Liver (tissue), 9 donors: ENCODE results near the gene PALLD. TPM values are rescaled to one million over a fixed set of nuclear protein-coding genes. Genes with fewer than 3 reads are reported as not detected.

Experiments
- DNase-seq: peaks from one replicate; pipeline ENCODE4 v3.0.0-alpha.2; 2017; ENCODE audit warnings: low spot score
- H3K27ac ChIP-seq, 2 donors: one replicate each; pipeline ENCODE4 v1.7.0; 2013; ENCODE audit warnings: inconsistent platforms in 2 of 2, low read length in 2 of 2, control low read depth in 1 of 2, low read depth in 1 of 2, mild to moderate bottlenecking in 1 of 2
- H3K27me3 ChIP-seq, 4 donors: one replicate each; pipeline versions ENCODE4 v1.6.1 to v1.7.0; 2013; ENCODE audit warnings: low read length in 3 of 4, inconsistent platforms in 1 of 4, mild to moderate bottlenecking in 1 of 4, moderate library complexity in 1 of 4; ENCODE audit not compliant: control insufficient read depth in 4 of 4, insufficient read depth in 4 of 4
- H3K36me3 ChIP-seq, 4 donors: one replicate each; pipeline versions ENCODE4 v1.6.1 to v1.7.0; 2013; ENCODE audit warnings: low read length in 3 of 4, mild to moderate bottlenecking in 3 of 4, low read depth in 1 of 4, moderate library complexity in 1 of 4; ENCODE audit not compliant: control insufficient read depth in 4 of 4, insufficient read depth in 3 of 4
- H3K4me1 ChIP-seq, 4 donors: one replicate each; pipeline versions ENCODE4 v1.6.1 to v1.7.0; 2013; ENCODE audit warnings: low read length in 3 of 4, mild to moderate bottlenecking in 3 of 4, moderate library complexity in 1 of 4; ENCODE audit not compliant: control insufficient read depth in 4 of 4, insufficient read depth in 4 of 4
- H3K4me3 ChIP-seq, 3 donors: one replicate each; pipeline versions ENCODE4 v1.6.1 to v1.7.0; 2013; ENCODE audit warnings: low read length in 3 of 3, control low read depth in 1 of 3, low read depth in 1 of 3, mild to moderate bottlenecking in 1 of 3
- H3K9ac ChIP-seq, 2 donors: one replicate each; pipeline ENCODE4 v1.7.0; 2013; ENCODE audit warnings: low read length in 2 of 2, mild to moderate bottlenecking in 2 of 2, moderate library complexity in 2 of 2, control low read depth in 1 of 2, low read depth in 1 of 2
- H3K9me3 ChIP-seq, 4 donors: one replicate each; pipeline versions ENCODE4 v1.6.1 to v1.7.0; 2013; ENCODE audit warnings: low read length in 3 of 4; ENCODE audit not compliant: control insufficient read depth in 4 of 4
- EGR1 ChIP-seq, 2 donors: IDR thresholded peaks; 2 replicates each; pipeline ENCODE4 v1.6.1; 2016 to 2018; ENCODE audit warnings: antibody characterized with exemption in 2 of 2, low read depth in 2 of 2
- FOXA1 ChIP-seq: IDR thresholded peaks from 2 replicates; pipeline ENCODE4 v1.6.1; 2016; ENCODE audit warnings: antibody characterized with exemption
- FOXA2 ChIP-seq: IDR thresholded peaks from 2 replicates; pipeline ENCODE4 v1.6.1; 2016; ENCODE audit warnings: antibody characterized with exemption
- GABPA ChIP-seq, 2 donors: IDR thresholded peaks in 1 of 2; conservative IDR thresholded peaks in 1 of 2; 2 replicates each; pipeline ENCODE4 v1.6.1; 2016; ENCODE audit warnings: antibody characterized with exemption in 2 of 2, mild to moderate bottlenecking in 1 of 2, moderate library complexity in 1 of 2
- HNF4A ChIP-seq, 2 donors: conservative IDR thresholded peaks; 2 replicates each; pipeline ENCODE4 v1.6.1; 2016; ENCODE audit warnings: antibody characterized with exemption in 2 of 2, mild to moderate bottlenecking in 2 of 2
- HNF4G ChIP-seq: IDR thresholded peaks from 2 replicates; pipeline ENCODE4 v1.6.1; 2016; ENCODE audit warnings: antibody characterized with exemption
- NR2F2 ChIP-seq: IDR thresholded peaks from 2 replicates; pipeline ENCODE4 v1.6.1; 2016; ENCODE audit warnings: antibody characterized with exemption
- RAD21 ChIP-seq, 2 donors: IDR thresholded peaks; 2 replicates each; pipeline ENCODE4 v1.6.1; 2016; ENCODE audit warnings: antibody characterized with exemption in 2 of 2, mild to moderate bottlenecking in 2 of 2
- RXRA ChIP-seq, 2 donors: IDR thresholded peaks; 2 replicates each; pipeline ENCODE4 v1.6.1; 2017 to 2018; ENCODE audit warnings: antibody characterized with exemption in 2 of 2, mild to moderate bottlenecking in 1 of 2
- SP1 ChIP-seq: IDR thresholded peaks from 2 replicates; pipeline ENCODE4 v1.6.1; 2018; ENCODE audit warnings: antibody characterized with exemption, mild to moderate bottlenecking
- TAF1 ChIP-seq: conservative IDR thresholded peaks from 2 replicates; pipeline ENCODE4 v1.6.1; 2016; ENCODE audit warnings: antibody characterized with exemption, mild to moderate bottlenecking
- YY1 ChIP-seq: IDR thresholded peaks from 2 replicates; pipeline ENCODE4 v1.6.1; 2016; ENCODE audit warnings: antibody characterized with exemption, mild to moderate bottlenecking
- WGBS: extraction: QIAGEN DNeasy Blood & Tissue Kit; methylation state at CpG from one replicate; pipeline ENCODE4 v1.1.7; 2013; 5-methylcytosine and 5-hydroxymethylcytosine counted together
- polyA plus RNA-seq, 2 donors: library from polyadenylated mRNA; stranded (reverse) in 1 of 2; unstranded in 1 of 2; fragments of 200-250 nt in 1 of 2; fragments of >200 nt in 1 of 2; fragmentation: Nextera tagmentation in 1 of 2; extraction: Ambion mirVana in 1 of 2; gene quantifications; one replicate each; pipeline versions ENCODE4 v1.2.1 to v1.2.3, GENCODE V29; 2013 to 2015
- total RNA-seq, 2 donors: library from RNA; depleted of rRNA; stranded (reverse); fragments of >200 nt; gene quantifications; one replicate each; pipeline ENCODE4 v1.2.3, GENCODE V29; 2014
- TF ChIP-seq, protein P1 (sequence below): IDR thresholded peaks from 2 replicates; pipeline ENCODE4 v1.6.1; 2016; ENCODE audit warnings: antibody characterized with exemption
- TF ChIP-seq, protein P2 (sequence below): fragments of 150-350 bp; IDR thresholded peaks from 2 replicates; pipeline ENCODE4 v1.5.1; 2017; ENCODE audit warnings: improper control_type of control experiment, low read depth, low read length; ENCODE audit not compliant: missing input control
- TF ChIP-seq, protein P3 (sequence below): IDR thresholded peaks from 2 replicates; pipeline ENCODE4 v1.6.1; 2016; ENCODE audit warnings: antibody characterized with exemption
- TF ChIP-seq, protein P4 (sequence below): IDR thresholded peaks from 2 replicates; pipeline ENCODE4 v1.6.1; 2016; ENCODE audit warnings: antibody characterized with exemption, mild to moderate bottlenecking
- TF ChIP-seq, protein P5 (sequence below): IDR thresholded peaks from 2 replicates; pipeline ENCODE4 v1.6.1; 2016; ENCODE audit warnings: antibody characterized with exemption
- donor health status: healthy.
- donor health status: healthy.
- donor health status: healthy.
- donor health status: healthy.
- donor health status: healthy.

The PALLD gene
- total and polyA plus RNA-seq, 4 donors = 9.0 to 26.3 (median 14.7) TPM

DNA sequence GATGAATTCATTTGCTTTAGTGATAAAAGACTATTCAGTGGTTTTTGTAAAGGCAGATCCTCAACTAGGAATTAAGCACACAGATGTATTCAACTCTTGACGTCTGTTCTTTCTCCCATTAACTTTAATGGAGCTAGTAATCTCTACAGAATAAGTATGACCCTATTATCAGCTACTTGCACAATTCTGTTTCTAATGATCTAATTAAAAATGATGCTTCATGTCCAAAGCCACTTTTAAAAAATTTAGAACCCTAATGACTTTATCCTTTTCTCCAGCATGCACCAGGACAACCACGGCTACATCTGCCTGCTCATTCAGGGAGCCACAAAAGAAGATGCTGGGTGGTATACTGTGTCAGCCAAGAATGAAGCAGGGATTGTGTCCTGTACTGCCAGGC, 427.8 kb downstream of the PALLD start:
- H3K4me3 ChIP-seq = no peak overlapping the region
- no peaks in the 10 kb centered on the region for H3K27me3 ChIP-seq
- 89% methylated on average over 2 of the region's 2 CpGs for WGBS
- no peaks in the 10 kb centered on the region for H3K9me3 ChIP-seq
- H3K4me1 ChIP-seq = peaks cover 0 to 25% (median 15%) of the 10 kb centered on the region in 4 donors
- H3K36me3 ChIP-seq = peaks cover 2 to 30% (median 8%) of the 10 kb centered on the region in 4 donors
- H3K9ac ChIP-seq = no peak overlapping the region
- DNase-seq = no peak
- no peak for TF ChIP-seq TAF1
- no peak overlapping the region for H3K27ac ChIP-seq

DNA sequence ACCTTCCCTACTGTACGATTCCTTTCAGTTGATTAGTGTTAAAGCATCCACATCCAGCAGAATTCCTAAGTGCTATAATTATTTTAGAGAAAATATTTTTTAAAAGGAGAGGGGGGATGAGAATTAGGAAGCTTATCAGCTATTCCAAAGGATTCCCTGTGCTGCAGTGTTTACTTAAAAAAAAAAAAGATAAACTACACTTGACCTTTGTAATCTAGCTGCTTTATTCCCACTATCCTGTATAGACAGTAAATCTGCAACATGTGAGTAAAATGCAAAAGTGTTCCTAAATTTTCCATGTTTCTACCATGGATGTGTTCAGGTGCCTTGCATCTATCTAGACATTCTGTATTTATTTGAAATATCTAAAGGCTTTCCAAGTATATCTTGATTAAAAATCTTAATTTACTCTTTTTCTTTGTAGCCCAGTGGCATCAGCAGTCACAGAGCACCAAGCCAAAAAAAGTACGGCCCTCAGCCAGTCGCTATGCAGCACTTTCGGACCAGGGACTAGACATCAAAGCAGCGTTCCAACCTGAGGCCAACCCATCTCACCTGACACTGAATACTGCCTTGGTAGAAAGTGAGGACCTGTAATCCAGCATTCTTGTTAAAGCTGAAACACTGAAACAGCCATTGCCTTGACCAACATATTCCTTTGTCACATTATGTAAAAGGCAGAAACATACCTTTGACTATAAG, 429.1 kb downstream of the PALLD start:
- Histone ChIP-seq H3K9me3 (no peaks in the 10 kb centered on the region), H3K9ac (no peak overlapping the region), H3K27me3 (no peaks in the 10 kb centered on the region), H3K36me3 (peaks cover 2 to 30% (median 8%) of the 10 kb centered on the region in 4 donors), H3K4me3 (no peak overlapping the region), H3K4me1 (peaks cover 0 to 20% (median 12%) of the 10 kb centered on the region in 4 donors), H3K27ac (no peak overlapping the region)
- TF ChIP-seq HNF4G (no peak), SP1 (no peak), RAD21 (IDR thresholded peaks at IDR 0.05) (peak in 1 of 2 donors; percentile 12), FOXA2 (no peak), TAF1 (no peak), NR2F2 (no peak), RXRA (IDR thresholded peaks at IDR 0.05) (no peak), EGR1 (IDR thresholded peaks at IDR 0.05; ENCODE audit: low read depth in 2 of 2) (no peak), HNF4A (conservative IDR thresholded peaks at IDR 0.05) (peak; percentile 36 to 37), GABPA (IDR thresholded peaks at IDR 0.05 in 1 of 2, conservative IDR thresholded peaks at IDR 0.05 in 1 of 2) (no peak), FOXA1 (no peak), YY1 (no peak)
- TF ChIP-seq, protein P1, sequence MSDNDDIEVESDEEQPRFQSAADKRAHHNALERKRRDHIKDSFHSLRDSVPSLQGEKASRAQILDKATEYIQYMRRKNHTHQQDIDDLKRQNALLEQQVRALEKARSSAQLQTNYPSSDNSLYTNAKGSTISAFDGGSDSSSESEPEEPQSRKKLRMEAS = no peak
- TF ChIP-seq, protein P2, sequence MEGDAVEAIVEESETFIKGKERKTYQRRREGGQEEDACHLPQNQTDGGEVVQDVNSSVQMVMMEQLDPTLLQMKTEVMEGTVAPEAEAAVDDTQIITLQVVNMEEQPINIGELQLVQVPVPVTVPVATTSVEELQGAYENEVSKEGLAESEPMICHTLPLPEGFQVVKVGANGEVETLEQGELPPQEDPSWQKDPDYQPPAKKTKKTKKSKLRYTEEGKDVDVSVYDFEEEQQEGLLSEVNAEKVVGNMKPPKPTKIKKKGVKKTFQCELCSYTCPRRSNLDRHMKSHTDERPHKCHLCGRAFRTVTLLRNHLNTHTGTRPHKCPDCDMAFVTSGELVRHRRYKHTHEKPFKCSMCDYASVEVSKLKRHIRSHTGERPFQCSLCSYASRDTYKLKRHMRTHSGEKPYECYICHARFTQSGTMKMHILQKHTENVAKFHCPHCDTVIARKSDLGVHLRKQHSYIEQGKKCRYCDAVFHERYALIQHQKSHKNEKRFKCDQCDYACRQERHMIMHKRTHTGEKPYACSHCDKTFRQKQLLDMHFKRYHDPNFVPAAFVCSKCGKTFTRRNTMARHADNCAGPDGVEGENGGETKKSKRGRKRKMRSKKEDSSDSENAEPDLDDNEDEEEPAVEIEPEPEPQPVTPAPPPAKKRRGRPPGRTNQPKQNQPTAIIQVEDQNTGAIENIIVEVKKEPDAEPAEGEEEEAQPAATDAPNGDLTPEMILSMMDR = no peak
- TF ChIP-seq, protein P3, sequence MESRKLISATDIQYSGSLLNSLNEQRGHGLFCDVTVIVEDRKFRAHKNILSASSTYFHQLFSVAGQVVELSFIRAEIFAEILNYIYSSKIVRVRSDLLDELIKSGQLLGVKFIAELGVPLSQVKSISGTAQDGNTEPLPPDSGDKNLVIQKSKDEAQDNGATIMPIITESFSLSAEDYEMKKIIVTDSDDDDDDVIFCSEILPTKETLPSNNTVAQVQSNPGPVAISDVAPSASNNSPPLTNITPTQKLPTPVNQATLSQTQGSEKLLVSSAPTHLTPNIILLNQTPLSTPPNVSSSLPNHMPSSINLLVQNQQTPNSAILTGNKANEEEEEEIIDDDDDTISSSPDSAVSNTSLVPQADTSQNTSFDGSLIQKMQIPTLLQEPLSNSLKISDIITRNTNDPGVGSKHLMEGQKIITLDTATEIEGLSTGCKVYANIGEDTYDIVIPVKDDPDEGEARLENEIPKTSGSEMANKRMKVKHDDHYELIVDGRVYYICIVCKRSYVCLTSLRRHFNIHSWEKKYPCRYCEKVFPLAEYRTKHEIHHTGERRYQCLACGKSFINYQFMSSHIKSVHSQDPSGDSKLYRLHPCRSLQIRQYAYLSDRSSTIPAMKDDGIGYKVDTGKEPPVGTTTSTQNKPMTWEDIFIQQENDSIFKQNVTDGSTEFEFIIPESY = no peak
- TF ChIP-seq, protein P4, sequence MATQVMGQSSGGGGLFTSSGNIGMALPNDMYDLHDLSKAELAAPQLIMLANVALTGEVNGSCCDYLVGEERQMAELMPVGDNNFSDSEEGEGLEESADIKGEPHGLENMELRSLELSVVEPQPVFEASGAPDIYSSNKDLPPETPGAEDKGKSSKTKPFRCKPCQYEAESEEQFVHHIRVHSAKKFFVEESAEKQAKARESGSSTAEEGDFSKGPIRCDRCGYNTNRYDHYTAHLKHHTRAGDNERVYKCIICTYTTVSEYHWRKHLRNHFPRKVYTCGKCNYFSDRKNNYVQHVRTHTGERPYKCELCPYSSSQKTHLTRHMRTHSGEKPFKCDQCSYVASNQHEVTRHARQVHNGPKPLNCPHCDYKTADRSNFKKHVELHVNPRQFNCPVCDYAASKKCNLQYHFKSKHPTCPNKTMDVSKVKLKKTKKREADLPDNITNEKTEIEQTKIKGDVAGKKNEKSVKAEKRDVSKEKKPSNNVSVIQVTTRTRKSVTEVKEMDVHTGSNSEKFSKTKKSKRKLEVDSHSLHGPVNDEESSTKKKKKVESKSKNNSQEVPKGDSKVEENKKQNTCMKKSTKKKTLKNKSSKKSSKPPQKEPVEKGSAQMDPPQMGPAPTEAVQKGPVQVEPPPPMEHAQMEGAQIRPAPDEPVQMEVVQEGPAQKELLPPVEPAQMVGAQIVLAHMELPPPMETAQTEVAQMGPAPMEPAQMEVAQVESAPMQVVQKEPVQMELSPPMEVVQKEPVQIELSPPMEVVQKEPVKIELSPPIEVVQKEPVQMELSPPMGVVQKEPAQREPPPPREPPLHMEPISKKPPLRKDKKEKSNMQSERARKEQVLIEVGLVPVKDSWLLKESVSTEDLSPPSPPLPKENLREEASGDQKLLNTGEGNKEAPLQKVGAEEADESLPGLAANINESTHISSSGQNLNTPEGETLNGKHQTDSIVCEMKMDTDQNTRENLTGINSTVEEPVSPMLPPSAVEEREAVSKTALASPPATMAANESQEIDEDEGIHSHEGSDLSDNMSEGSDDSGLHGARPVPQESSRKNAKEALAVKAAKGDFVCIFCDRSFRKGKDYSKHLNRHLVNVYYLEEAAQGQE = no peak
- TF ChIP-seq, protein P5, sequence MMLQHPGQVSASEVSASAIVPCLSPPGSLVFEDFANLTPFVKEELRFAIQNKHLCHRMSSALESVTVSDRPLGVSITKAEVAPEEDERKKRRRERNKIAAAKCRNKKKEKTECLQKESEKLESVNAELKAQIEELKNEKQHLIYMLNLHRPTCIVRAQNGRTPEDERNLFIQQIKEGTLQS = no peak
- DNase-seq = no peak
- 38% methylated on average over 5 of the region's 5 CpGs for WGBS
